NCI-H774 (cell line): ENCODE results near the gene ATCAY.

Experiments
- DNase-seq: peaks from one replicate; lab custom pipeline; 2025; lab: John Stamatoyannopoulos, UW

ATCAY gene

DNA sequence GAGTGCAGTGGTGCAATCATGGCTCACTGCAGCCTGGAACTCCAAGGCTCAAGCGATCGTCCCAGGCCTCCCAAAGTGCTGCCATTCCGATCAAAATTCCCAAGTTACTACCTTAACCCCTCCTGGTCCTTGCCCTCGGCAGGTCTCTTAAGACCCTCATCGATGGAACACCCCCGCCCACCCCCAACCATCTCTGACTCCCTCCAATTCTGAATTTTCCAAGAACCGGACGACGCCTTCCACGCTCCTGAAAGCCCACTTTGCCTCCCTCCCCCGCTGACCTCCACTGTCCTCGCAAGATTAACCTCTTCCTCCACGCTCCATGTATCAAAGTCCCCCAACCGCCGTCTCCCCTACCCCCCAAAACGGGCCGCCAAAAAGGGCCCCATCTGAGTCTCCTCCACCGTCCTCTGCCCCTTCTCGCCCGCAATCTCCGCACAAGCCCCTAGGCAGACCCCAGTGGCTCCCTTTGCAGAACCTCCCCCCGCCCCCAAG is 89.9 kb downstream of the ATCAY start:
- no peak for DNase-seq

DNA sequence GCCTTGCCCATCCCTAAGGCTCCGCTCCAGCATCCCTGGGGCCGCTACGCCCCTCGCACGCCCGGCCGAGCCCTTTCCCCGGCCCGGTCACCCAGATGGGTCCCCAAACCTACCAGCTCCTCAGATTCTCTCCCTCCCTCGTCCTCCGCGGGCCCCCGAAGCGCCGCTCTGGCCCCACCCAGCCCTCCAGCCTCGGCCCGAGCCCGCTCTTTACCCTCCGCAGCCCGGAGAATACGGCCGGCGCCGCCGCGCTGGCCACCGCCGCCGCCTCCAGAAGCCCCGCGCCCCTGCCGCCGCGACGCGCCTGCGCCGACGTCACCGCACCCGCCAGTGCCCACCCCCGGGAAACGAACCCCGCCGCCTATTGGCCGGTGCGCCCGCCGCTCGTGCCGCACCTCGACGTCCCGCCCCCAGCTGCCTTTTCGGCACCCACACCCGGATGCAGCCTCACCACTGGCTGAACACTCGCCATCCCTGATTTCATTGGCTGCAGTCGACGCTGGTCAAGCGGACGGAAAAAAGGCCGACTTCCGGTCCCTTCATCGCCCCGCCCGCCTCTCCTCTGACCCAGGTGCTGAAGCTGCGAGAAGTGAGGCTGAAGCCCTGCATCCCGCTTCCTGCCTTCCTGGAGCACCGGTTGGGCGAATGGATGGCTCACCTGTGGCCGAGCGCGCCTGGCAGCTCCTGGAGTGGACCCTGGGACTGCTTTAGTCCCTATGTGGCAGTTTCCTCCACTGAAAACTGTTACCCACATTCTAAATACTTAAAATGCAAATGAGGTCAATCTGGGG is 90.5 kb downstream of the ATCAY start, which contains the start of gene DAPK3:
DAPK3 (minus strand) TSS at position 292 of the 791 bp plus-strand sequence. CDS start 1,364 bp downstream, outside the sequence.
- DNase-seq: peak; percentile 98

DNA sequence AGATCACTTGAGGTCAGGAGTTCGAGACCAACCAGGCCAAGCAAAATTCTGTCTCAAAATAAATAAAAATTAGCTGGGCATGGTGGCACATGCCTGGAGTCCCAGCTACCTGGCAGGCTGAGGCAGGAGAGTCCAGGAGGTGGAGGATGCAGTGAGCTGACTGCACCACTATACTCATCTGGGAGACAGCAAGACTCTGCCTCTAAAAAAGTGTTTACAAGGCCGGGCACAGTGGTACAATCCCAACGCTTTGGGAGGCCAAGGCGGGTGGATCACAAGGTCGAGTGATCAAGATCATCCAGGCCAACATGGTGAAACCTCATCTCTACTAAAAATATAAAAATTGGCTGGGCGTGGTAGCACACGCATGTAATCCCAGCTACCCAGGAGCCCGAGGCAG is 94.7 kb downstream of the ATCAY start:
- DNase-seq: no peak

DNA sequence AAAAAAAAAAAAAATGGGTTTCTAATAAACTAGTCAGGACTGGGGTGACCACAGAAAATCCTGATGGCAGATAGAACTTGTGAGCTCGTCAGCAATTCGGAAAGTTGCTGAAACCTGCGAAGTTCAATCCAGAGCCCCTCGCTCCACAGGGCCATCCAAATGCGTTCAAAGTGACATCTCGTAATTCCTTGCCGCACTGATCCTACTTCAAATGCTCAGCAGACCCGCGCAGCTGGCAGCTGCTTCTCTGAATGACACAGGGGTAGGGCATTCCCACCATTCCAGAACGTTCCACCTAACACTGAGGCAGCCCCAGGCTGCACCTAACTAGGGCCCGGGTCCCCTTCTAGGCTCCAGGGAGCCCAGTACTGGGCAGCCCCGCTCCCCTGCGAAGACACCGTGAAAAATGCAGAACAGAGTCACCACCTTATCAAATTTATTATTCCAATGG is 95.2 kb downstream of the ATCAY start:
- no peak for DNase-seq

DNA sequence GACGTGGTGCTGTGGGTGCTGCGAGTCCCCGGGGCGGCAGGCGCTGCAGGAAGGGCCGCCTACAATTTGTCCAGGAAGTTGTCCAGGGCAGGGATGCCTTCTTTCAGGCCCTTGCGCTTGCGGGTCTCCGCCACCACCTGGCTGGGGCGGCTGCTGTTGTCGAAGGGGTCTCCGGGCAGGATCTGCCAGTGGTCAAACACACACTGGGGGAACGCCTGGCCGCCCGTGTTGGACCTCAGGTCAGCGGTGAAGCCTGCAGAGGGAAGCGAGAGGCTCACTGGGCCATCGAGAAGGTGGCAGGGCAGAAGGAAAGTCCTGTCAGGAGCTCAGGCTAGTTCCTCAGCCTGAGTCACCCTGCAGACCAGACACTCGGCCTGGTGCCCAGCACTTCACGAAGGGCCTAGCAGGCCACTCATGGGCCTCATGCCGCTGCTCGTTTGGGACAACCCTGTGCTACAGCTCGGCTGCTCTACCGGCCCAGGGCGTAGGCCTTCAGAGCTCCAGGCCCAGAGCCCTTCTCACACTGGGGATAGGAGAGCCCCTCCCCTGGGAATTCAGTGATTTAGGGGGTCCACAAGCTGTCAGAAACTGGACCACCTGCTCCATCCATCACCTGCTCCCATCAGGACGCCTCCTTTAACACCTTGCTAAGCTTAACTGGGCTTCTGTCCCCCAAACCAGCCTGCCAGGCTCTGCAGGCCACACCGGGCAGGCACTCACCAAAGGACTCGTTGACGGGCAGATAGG is 96.2 kb downstream of the ATCAY start:
- DNase-seq: no peak
